GM21447 (cell line): ENCODE measurements around the gene ADARB1.

Source experiments
- ATAC-seq: cut with Tn5 transposase; IDR thresholded peaks from one replicate; pipeline ENCODE4 v1.9.1; 2021; ENCODE audit not compliant: unreplicated experiment

ADARB1 gene

GRCh38 chr21:45113543-45113942 lies 39.2 kb downstream of the ADARB1 start:
- ATAC-seq: no peak

GRCh38 chr21:45114072-45114471 lies 39.7 kb downstream of the ADARB1 start:
- no peak for ATAC-seq

- no peak for ATAC-seq
Observed at GRCh38 chr21:45114475-45114874, 40.1 kb downstream of the ADARB1 start.

- no peak for ATAC-seq
Observed at GRCh38 chr21:45115141-45115540, 40.8 kb downstream of the ADARB1 start.

GRCh38 chr21:45116066-45116465 lies 41.7 kb downstream of the ADARB1 start:
- ATAC-seq: no peak

- ATAC-seq: no peak
Observed at GRCh38 chr21:45117314-45117713, 42.9 kb downstream of the ADARB1 start.

- ATAC-seq: no peak
Observed at GRCh38 chr21:45118099-45118498, 43.7 kb downstream of the ADARB1 start.

GRCh38 chr21:45119812-45120211 lies 45.4 kb downstream of the ADARB1 start:
- ATAC-seq: no peak

- no peak for ATAC-seq
Observed at GRCh38 chr21:45120975-45121374, 46.6 kb downstream of the ADARB1 start.

GRCh38 chr21:45122030-45122429 lies 47.6 kb downstream of the ADARB1 start:
- ATAC-seq: no peak

- no peak for ATAC-seq
Observed at GRCh38 chr21:45122432-45123132, 48.2 kb downstream of the ADARB1 start.

- ATAC-seq: no peak
Observed at GRCh38 chr21:45123440-45123839, 49.1 kb downstream of the ADARB1 start.

GRCh38 chr21:45124596-45124995 lies 50.2 kb downstream of the ADARB1 start:
- no peak for ATAC-seq

- no peak for ATAC-seq
Observed at GRCh38 chr21:45125357-45125756, 51.0 kb downstream of the ADARB1 start.

GRCh38 chr21:45126204-45126626 lies 51.8 kb downstream of the ADARB1 start:
- no peak for ATAC-seq

- ATAC-seq: no peak
Observed at GRCh38 chr21:45126983-45127382, 52.6 kb downstream of the ADARB1 start.

GRCh38 chr21:45127937-45128336 lies 53.6 kb downstream of the ADARB1 start:
- no peak for ATAC-seq

GRCh38 chr21:45128613-45129188 lies 54.3 kb downstream of the ADARB1 start:
- ATAC-seq: no peak

- ATAC-seq: no peak
Observed at GRCh38 chr21:45129189-45129923, 55.0 kb downstream of the ADARB1 start.

- ATAC-seq: no peak
Observed at GRCh38 chr21:45130324-45130774, 56.0 kb downstream of the ADARB1 start.

GRCh38 chr21:45131537-45131999 lies 57.2 kb downstream of the ADARB1 start:
- no peak for ATAC-seq
